ACC112 (cell line): ENCODE data around the gene ST3GAL3.

Experiments used
- H2AFZ ChIP-seq: fragments of 200-600 bp; sonication (generic); one replicate; pipeline ENCODE4 v1.6.0; 2017; ENCODE audit warnings: antibody characterized with exemption, low read length; ENCODE audit not compliant: unreplicated experiment
- H3K27ac ChIP-seq: fragments of 200-600 bp; sonication (generic); 2 replicates; pipeline ENCODE4 v1.5.1; 2014; ENCODE audit warnings: low read depth, mild to moderate bottlenecking, antibody characterized with exemption, low read length, moderate library complexity
- H3K27me3 ChIP-seq: fragments of 200-600 bp; sonication (generic); 2 replicates; pipeline ENCODE4 v1.6.1; 2014; ENCODE audit warnings: mild to moderate bottlenecking, antibody characterized with exemption, low read length, moderate library complexity, mixed read lengths; ENCODE audit not compliant: insufficient read depth
- H3K36me3 ChIP-seq: fragments of 200-600 bp; sonication (generic); 2 replicates; pipeline ENCODE4 v1.6.1; 2016; ENCODE audit warnings: mild to moderate bottlenecking, antibody characterized with exemption, low read length, moderate library complexity, mixed read lengths; ENCODE audit not compliant: insufficient read depth
- H3K4me1 ChIP-seq: fragments of 200-600 bp; sonication (generic); one replicate; pipeline ENCODE4 v1.6.1; 2016; ENCODE audit warnings: low read length, mixed read lengths; ENCODE audit not compliant: insufficient read depth, unreplicated experiment, control insufficient read depth
- H3K4me3 ChIP-seq: fragments of 200-600 bp; sonication (generic); 2 replicates; pipeline ENCODE4 v1.5.1; 2014; ENCODE audit warnings: mild to moderate bottlenecking, low read depth, low read length
- H3K79me2 ChIP-seq: fragments of 200-600 bp; sonication (generic); one replicate; pipeline ENCODE4 v1.6.0; 2016; ENCODE audit warnings: low read length; ENCODE audit not compliant: control insufficient read depth, unreplicated experiment, insufficient read depth

Gene ST3GAL3

DNA sequence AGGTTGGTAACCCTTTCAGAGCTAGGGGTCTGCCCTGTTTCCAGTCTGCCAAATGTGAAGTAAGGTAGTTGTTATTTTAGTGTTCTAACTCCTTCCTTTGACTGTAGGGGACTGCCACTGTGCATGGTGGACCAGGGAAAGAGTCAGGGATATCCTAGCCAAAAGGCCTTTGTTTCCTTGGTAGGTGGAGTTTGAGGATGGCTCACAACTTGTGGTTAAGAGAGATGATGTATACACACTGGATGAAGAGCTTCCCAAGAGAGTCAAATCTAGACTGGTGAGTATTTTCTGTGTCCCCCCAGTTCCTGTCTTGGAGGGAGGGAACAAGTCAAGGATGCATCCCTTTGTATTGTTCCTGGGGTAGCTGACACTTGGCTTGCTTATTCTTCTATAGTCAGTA is 3.5 kb upstream of the ST3GAL3 start:
- Histone ChIP-seq H3K27ac (no peak overlapping the region), H2AFZ (no peak overlapping the region), H3K79me2 (peaks cover 22% of the 10 kb centered on the region), H3K36me3 (peaks cover 12% of the 10 kb centered on the region), H3K27me3 (no peaks in the 10 kb centered on the region), H3K4me1 (peaks cover 30% of the 10 kb centered on the region), H3K4me3 (no peak overlapping the region)

DNA sequence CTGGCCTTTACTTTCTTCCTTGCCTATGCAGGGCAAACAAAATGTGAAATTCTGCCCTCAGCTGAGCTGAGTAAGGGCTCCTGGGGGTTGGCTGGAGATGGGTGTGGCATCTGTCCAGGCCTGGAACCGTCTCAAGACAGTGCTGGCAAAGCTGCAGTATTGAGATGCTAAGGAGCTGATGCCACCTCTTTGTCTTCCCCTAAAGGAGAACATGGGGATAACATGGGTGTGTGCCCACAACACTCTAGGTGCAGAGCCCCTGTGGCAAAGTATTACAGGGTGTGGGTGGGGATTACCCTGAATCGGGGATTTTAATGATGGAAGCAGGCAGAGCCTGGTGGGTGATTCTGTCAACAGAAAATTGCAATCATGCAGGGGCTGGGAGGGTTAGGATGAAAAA is 2.5 kb upstream of the ST3GAL3 start:
- H3K27ac ChIP-seq = no peak overlapping the region
- H3K27me3 ChIP-seq = no peaks in the 10 kb centered on the region
- peaks cover 34% of the 10 kb centered on the region for H3K4me1 ChIP-seq
- peaks cover 32% of the 10 kb centered on the region for H3K79me2 ChIP-seq
- no peak overlapping the region for H2AFZ ChIP-seq
- peaks cover 12% of the 10 kb centered on the region for H3K36me3 ChIP-seq
- H3K4me3 ChIP-seq = no peak overlapping the region

DNA sequence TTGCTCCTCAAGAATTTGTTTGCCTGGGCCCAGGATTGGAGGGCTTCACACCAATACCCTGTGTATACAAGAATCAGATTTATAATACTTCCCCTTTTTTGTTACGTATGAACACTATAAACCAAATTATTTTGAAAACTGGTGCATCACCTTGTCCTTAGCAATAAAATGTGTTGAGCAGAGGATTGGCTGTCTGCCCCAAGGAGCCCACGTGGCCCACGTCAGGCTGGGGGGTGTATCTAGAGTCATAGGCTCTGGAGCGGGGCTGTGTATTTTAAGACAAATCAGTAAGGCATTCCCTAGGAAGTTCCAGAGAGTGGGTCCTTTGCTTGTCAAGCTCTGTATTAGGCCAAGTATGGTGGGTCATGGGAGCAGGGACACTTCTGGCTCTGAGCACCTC is 2.0 kb upstream of the ST3GAL3 start:
- no peak overlapping the region for H3K4me3 ChIP-seq
- H2AFZ ChIP-seq = no peak overlapping the region
- peaks cover 36% of the 10 kb centered on the region for H3K4me1 ChIP-seq
- no peak overlapping the region for H3K27ac ChIP-seq
- H3K27me3 ChIP-seq = no peaks in the 10 kb centered on the region
- H3K36me3 ChIP-seq = peaks cover 12% of the 10 kb centered on the region
- peaks cover 35% of the 10 kb centered on the region for H3K79me2 ChIP-seq

GRCh38 chr1:43705982-43706597 is 1.2 kb upstream of the ST3GAL3 start:
- H3K27ac ChIP-seq = no peak overlapping the region
- peaks cover 39% of the 10 kb centered on the region for H3K79me2 ChIP-seq
- no peak overlapping the region for H2AFZ ChIP-seq
- peak overlapping the region; percentile 73 for H3K4me3 ChIP-seq
- H3K36me3 ChIP-seq = peaks cover 11% of the 10 kb centered on the region
- peaks cover 43% of the 10 kb centered on the region for H3K4me1 ChIP-seq
- H3K27me3 ChIP-seq = no peaks in the 10 kb centered on the region

DNA sequence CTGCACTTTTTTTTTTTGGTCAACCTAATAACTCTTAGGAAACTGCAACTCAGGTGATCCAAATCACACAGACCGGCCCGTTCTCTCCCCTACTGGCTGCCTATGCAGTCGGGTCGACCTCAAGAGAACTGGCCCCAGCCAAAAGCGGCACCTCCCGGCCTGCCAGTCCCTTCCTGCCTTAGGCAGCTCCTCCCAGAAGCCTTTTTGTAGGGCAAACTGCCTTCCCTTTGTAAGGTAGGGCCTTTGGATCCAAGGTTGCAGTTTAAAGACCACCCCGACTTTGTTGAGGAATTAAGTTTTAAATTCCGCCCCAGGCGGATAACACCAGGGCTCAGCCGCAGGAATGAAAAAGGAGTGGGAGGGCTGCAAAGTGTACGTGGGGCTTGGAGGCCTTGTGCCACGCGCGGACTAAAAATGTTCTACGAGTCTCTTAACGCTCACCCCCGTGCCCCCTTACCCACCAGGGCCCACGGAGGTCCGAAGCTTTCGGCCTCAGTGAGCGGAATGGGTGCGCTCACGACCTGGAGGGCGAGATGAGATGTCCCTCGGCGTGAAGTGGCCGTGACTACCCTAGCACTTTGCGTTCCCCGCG is 642 bp upstream of the ST3GAL3 start:
- no peak overlapping the region for H3K27ac ChIP-seq

DNA sequence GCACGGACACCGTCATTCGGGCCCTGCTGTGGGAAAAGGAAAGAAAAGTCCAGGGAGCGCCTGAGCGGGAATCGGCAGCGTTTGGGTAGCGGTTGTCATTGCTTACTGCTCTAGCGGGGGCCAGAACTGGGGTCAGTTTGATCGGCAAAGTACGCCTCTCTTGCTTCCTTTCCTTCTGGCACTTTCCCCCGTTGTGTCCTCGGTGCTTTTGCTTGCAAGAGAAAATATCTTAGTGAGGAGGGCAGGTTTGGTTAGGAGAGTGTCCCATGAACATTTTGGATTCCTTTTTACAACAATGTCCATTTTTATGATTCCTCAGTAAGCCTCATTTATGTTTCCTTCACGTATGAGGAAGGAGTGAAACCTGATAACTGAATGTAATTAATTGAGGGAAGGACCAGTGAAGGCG is 670 bp downstream of the ST3GAL3 start:
- Histone ChIP-seq H3K4me1 (peaks cover 60% of the 10 kb centered on the region), H3K27ac (peak overlapping the region; percentile 75), H3K4me3 (peak overlapping the region; percentile 73), H2AFZ (peak overlapping the region; percentile 55), H3K79me2 (peaks cover 51% of the 10 kb centered on the region), H3K36me3 (peaks cover 8% of the 10 kb centered on the region), H3K27me3 (no peaks in the 10 kb centered on the region)

More for the DNA sequence above, 642 bp upstream of the ST3GAL3 start:
- Histone ChIP-seq H3K4me1 (peaks cover 47% of the 10 kb centered on the region), H3K4me3 (peak overlapping the region; percentile 73), H3K79me2 (peaks cover 39% of the 10 kb centered on the region), H3K27me3 (no peaks in the 10 kb centered on the region), H3K36me3 (peaks cover 6% of the 10 kb centered on the region), H2AFZ (peak overlapping the region; percentile 46)

DNA sequence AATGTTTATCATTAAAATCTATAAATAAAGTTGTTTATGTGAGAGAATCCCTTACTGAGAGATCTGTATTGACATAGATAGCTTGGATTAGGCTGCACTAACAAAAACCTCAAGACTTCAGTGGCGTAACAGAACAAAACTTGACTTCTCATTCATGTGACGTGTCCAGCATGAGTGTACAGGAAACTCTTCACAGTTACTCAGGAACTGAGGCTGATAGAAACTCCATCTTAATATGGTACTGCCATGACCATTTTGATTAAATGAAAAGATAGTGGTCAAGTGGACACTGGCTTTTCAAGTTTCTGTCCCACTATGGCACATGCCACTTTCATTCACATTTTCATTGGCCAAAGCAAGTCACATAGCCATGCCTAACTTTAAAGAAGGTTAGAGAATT is 3.7 kb downstream of the ST3GAL3 start:
- Histone ChIP-seq H3K27me3 (no peaks in the 10 kb centered on the region), H3K36me3 (peaks cover 9% of the 10 kb centered on the region; the same call in 1 of the 2 replicates), H3K79me2 (peaks cover 70% of the 10 kb centered on the region), H2AFZ (peak overlapping the region; percentile 39), H3K4me3 (peak overlapping the region; percentile 61), H3K27ac (peak overlapping the region; percentile 98), H3K4me1 (peaks cover 40% of the 10 kb centered on the region)

- Histone ChIP-seq H3K36me3 (peaks cover 9% of the 10 kb centered on the region; the same call in 1 of the 2 replicates), H3K4me1 (peaks cover 36% of the 10 kb centered on the region), H2AFZ (peak overlapping the region; percentile 39), H3K27me3 (no peaks in the 10 kb centered on the region), H3K4me3 (peak overlapping the region; percentile 61), H3K79me2 (peaks cover 69% of the 10 kb centered on the region), H3K27ac (peak overlapping the region; percentile 98)
Measured at GRCh38 chr1:43711524-43712386, 4.4 kb downstream of the ST3GAL3 start.

- H3K36me3 ChIP-seq = peaks cover 6% of the 10 kb centered on the region; the same call in 1 of the 2 replicates
- peaks cover 59% of the 10 kb centered on the region for H3K79me2 ChIP-seq
- H3K27ac ChIP-seq = no peak overlapping the region
- no peak overlapping the region for H3K4me3 ChIP-seq
- H3K27me3 ChIP-seq = no peaks in the 10 kb centered on the region
- peaks cover 31% of the 10 kb centered on the region for H3K4me1 ChIP-seq
- no peak overlapping the region for H2AFZ ChIP-seq
Measured at GRCh38 chr1:43716559-43717281, 9.4 kb downstream of the ST3GAL3 start.

DNA sequence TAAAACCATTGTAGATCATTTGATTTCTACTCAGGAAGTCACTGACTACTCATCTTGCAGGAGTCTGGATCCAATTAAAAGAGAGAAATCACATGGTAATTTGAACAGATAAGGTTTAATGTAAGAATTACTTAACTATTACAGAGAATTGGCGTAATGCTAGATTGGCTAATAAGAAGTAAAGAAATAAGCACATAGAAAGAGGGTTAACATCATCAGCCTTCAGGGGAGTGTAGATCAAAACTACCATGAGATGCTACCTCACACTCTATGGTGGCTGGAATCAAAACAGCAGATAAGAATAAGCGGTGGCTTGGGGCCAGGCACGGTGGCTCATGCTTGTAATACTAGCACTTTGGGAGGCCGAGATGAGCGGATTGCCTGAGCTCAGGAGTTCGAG is 11.7 kb downstream of the ST3GAL3 start:
- peaks cover 45% of the 10 kb centered on the region for H3K79me2 ChIP-seq
- H3K27ac ChIP-seq = no peak overlapping the region
- peaks cover 18% of the 10 kb centered on the region for H3K4me1 ChIP-seq
- no peak overlapping the region for H2AFZ ChIP-seq
- H3K27me3 ChIP-seq = no peaks in the 10 kb centered on the region
- H3K36me3 ChIP-seq = no peaks in the 10 kb centered on the region
- H3K4me3 ChIP-seq = no peak overlapping the region
